Erythroblast (primary cell): ENCODE measurements around the gene MYCBPAP.

Source experiments
- GATA1 ChIP-seq: IDR thresholded peaks from 2 replicates; pipeline ENCODE4 v1.6.1; 2011; ENCODE audit warnings: low read depth, mild to moderate bottlenecking, control low read depth, low read length, moderate library complexity
- POLR2A ChIP-seq: IDR thresholded peaks from 2 replicates; pipeline ENCODE4 v1.6.1; 2011; ENCODE audit warnings: mild to moderate bottlenecking, low read length

GRCh38 chr17:50464736-50465135 is 43.5 kb upstream of the MYCBPAP start:
- TF ChIP-seq POLR2A, result no peak
- no peak for TF ChIP-seq GATA1
